ENCODE results near the gene PALB2.

The PALB2 gene

DNA sequence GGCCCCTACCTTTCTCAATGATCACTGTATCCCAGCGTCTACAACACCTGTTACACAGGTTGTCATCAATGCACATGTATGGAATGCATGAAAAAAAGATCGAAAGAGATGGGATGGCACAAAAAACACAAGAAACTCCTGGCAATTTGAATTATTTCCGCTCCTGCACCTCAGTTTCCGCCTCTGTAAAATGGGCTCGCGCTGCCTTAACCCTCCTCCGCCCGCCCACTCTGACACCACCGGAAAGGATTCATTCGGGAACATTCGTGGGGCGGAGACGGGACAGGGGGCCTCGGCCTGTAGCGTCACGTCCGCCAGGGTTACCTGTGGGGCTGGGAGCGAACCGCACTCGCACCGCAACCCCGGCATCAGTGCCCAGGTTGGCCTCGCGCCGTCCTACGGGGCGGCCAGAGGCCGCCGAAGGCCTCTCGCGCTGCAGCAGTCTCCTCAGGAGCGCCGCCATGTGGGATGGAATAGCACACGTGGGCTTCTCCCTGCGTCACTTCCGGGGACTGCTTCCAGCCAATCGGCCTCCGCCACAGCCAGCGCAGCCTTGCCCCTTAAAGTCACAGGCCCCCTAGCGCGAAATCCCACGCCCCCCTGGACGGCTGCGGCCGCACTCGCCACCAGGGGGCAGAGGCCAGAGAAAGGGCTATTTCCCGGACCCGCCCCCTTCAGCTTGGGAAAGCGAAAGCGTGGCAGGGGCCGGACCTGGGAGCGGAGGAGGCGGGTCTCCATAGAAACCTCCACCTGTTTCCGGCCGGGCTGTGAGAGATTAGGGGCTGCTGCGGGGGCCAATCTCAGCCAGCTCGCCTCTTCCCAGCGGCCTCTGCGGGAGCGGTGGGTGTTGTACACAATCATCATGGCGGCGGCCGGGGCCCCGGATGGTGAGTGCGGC lies 84.0 kb downstream of the PALB2 start, which contains the start of the genes EARS2 and UBFD1:
EARS2 (minus strand) TSS at position 470 of the 898 bp plus-strand sequence; CDS start at position 463, 7 bp downstream.
UBFD1 (plus strand) TSS at position 847 of the 898 bp plus-strand sequence; CDS start at position 863, 16 bp downstream.
- peak; percentile 65 to 100 (median 96) for DNase-seq

DNA sequence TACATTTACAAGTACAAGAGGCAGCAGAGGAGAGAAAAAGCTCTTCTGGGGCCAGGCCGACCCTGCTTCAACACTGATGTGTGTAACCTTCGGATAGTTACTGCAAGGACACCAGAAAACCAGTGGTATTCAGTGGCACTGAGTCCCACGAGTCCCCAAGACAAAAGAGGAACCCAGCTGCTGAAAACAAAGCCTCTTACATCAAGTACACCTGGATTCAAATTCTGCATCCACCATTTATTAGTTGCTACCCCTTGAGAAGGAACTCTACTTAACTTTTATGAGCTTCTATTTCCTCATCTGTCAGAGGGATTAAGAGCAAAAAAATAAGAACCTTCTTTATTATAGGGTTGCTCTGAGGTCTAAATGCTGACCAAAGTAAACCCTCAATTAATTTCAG lies 86.6 kb downstream of the PALB2 start:
- no peak for DNase-seq
